ENCODE data around the gene TAS2R9.
"Not testable (repeated sequence)": the region's sequence is repeated elsewhere in the genome, so short reads cannot be mapped to it uniquely, and the experiment has no call there.

Gene TAS2R9, protein sequence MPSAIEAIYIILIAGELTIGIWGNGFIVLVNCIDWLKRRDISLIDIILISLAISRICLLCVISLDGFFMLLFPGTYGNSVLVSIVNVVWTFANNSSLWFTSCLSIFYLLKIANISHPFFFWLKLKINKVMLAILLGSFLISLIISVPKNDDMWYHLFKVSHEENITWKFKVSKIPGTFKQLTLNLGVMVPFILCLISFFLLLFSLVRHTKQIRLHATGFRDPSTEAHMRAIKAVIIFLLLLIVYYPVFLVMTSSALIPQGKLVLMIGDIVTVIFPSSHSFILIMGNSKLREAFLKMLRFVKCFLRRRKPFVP

DNA sequence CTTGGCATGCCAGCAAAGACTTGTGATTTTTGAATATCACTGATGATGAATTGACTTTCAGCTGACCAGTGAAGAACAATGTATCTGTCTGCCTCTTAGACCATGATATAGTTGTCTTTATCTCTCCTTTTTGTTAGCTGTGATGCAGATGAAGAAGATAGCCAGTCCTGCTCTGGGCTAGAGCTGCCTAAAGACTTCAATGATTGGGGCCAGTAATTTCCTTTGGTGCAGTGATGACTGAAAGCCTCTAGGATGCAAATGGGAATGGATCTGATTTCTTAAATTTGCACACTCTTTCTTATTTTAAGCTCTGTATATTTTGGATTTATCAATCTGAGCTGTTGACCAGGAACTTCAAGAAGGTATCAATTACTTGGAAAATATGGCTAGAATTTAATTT is at the start of gene TAS2R9:
TAS2R9 (minus strand) TSS at position 101 of the 400 bp plus-strand sequence; CDS start at position 8, 93 bp downstream.
- no peak for DNase-seq

DNA sequence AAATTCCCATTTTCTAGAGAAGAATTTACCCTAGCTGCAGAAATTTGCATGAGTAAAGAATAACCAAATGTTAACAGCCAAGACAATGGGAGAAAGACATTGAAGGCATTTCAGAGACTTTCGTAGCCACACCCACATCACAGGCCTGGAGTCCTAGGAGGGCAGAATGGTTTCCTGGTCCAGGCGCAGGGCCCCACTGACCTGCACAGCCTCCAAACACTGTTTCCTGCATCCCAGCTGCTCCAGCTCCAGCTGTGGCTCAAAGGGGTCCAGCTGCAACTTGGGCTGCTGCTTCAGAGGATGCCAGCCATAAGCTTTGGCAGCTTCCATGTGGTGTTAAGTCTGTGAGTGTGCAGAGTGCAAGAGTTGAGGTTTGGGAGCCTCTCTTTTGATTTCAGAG is 45.8 kb upstream of the TAS2R9 start:
- DNase-seq: no peak

DNA sequence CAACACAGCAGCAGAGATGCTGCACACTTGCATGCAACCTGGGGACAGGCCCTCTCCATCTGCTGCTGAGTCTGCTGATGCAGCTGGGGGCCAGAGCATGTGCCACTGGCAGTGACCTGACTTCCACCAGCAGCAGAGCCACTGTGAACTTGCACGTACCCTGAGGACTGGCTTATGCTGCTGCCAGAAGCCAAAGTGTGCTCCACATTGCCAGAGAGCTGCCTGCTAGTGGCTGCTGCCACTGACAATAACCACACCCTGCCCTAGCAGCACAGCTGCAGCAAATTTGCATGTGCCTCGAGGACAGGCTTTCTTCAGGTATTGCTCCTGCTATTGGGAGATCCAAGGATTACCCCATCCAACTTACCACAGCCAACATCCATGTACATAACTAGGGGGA is 43.8 kb upstream of the TAS2R9 start:
- DNase-seq: no peak

DNA sequence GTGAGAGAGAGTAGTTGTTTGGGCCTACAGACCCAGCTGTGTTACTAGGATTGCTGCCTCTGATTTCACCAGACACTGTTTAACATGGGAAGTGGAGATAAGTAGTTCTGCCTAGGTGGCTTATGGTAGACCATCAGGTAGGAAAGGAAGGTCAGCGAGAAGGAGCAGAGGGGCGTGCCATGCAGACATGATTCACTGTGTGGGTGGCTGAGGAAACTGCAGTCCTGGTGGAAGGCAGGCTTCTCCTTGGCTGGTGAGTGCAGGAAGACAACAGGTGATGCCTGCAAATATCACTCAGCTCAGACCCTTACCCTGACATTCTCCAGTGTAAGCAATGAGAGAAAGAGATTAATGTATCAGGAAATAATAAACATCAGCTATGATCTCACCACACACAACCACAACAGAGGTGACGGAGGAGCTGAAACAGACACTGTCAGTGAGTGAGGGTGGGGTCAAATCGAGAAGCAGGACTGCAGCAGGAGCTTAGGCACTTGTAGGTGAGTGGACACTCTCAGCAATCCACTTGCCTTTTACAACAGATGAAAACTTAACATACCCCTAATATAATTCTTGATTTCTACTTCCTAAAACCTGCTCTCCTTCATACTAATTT is 41.4 kb upstream of the TAS2R9 start:
- no peak for DNase-seq

DNA sequence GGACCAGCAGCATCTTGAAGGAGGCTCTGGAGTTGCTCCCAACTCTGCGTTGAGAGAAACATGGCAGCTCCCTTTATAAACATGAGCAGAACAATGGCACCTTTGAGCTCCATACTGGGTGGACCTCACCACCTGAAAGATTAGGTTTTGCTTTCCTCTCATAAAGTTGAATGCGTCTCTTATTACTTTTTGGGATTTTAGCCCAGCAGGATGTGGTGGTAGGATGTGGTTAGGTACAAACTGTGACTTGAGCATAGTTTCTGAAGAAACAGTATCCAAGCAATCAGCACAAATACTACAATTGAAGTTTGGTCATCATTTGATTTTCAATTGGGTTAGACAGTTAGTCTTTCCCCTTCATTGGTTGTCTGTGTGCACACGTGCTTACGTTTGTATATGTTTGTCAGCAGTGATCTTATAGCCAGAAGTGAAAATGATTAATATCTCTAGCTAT is 39.5 kb upstream of the TAS2R9 start, which contains the start of gene PRR4:
PRR4 (minus strand) TSS at position 51 of the 454 bp plus-strand sequence; CDS start at position 13, 38 bp downstream.
- peak; percentile 24 for DNase-seq

DNA sequence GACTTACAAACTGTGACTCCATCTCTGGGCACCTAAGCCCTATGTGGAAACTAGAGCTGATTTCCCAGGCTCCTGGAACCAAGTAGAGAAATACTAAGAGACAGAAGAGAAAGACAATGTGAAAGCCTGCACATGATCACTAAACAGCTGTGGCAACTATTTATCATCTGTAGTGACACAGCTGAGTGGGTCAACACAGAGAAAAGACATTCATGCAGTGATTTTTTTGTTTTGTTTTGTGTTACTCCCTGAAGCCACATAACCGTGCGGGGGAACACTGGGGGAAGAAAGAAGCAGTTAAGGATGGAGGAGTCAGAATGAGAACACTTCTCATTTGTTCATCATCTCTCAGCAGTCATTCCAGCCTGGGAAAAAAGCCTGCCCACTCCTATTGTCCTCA is 37.8 kb upstream of the TAS2R9 start:
- DNase-seq: no peak

DNA sequence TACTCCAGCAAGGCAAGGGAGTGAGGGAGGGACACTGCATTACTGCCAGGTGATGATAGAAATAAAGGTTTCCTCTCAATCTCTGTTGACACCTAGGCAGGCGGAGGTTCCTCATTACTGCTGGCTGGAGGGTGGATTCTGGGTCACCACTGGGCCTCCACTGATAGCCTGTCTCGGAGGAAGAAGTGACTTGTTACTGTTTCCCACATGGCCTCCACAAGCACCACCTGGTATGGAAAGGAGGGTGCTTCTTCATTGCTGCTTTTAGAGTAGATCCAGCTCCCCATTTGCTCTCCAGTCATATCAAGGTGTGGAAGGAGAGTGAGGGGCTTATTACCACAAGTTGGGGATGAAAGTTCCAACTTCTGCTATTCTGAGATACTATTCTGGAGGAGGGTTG is 32.9 kb upstream of the TAS2R9 start:
- no peak for DNase-seq

DNA sequence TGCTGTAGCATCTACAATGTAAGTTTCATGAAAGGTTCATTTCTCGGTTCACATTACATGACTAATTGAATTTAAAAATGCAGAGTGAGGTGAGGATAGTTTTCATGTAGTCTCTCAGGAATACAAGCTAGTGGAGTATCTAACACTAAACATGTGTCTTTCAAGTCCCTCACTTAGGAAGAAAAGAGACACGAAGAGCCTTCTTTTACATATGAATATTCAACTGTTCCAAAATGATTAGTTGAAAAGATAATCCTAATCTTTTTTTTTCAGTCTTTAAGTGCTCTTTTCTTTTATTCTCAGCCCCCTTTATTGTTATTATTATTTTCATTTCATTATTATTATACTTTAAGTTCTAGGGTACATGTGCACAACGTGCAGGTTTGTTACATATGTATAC is 28.5 kb upstream of the TAS2R9 start:
- no peak for DNase-seq

DNA sequence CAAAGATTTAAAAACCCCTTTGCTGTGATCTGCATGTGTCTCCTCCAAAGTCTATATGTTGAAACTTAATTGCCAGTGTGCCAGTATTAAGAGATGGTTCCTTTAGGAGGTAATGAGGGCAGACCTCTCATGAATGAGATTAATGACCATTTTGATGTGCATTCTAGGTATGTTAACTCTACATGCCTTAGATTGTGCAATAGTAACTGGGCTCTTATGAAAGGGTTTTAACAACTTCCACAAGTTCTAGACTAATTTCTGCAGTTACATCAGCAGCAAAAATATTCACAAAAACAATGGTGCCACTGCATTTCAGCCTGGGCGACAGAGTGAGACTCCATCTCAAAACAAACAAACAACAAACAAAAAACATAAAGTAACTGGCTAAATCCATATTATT is 20.0 kb upstream of the TAS2R9 start:
- DNase-seq: no peak

DNA sequence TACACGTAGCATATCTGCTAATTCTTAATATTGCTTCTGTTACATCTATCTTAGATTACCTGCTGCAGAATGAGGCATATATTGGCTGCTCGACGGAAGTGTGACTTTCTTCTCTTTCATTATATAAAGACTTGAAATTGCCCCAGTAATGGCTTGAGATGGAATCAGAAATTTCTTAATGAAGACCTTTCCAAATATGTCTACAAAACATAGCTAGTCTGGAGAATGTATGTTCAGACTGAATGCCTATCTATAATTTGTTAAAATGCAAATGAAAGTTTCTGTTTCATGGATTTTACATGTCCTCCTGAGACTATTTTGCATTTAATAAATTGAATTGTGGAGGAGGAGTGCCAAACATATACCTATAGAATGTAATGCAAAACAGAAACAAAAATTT is 16.3 kb upstream of the TAS2R9 start, which contains the start of gene TAS2R10:
TAS2R10 (minus strand) TSS at position 101 of the 400 bp plus-strand sequence; CDS start at position 12, 89 bp downstream.
- DNase-seq: no peak

DNA sequence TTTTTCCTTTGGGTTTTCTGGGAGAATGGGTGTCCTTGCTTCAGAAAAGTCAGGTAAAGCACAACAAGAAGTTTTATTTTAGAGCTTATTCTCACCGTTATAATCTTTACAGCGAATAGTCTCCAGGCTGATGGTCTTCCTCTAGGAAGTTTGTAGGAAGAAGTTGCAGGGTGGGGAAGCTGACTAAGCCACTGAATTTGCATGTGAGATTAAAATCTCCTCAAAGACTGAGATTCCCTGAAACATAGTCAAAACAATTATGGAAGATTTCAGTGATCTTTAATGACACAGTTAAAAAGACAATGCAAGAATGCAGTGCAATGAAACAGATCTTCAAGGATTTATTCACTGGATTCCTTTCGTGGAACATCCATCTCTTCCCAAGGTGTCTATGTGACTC is 15.0 kb upstream of the TAS2R9 start:
- no peak for DNase-seq

DNA sequence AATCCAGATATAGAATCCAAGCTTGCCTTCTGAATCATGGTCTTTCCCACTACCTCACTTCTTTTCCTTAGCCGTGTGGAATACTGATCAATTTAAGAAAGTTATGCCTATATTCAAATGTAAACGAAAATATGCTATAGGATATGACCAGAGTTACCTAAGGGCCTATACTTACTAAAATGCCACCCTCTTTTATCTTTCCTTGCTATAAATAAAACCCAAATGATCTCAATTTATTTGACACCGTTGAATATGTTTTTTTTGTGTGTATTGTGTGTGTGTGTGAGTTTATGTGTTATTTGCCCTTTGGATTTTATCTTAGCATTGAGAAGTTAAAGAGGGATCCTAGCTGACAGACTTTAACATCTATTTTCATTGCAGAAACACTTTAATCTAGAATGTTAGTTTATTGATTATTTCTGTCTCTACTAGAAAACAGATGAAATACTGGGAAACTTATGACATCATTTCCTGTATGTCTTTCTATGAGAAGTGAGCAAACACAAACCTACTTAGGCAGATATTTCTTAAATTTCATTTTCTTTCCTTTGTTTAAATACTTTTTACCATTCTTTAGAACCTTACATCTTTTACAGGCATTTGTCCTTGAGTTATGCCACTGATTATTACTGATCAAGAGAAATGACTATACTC is 2.0 kb upstream of the TAS2R9 start:
- DNase-seq: no peak

DNA sequence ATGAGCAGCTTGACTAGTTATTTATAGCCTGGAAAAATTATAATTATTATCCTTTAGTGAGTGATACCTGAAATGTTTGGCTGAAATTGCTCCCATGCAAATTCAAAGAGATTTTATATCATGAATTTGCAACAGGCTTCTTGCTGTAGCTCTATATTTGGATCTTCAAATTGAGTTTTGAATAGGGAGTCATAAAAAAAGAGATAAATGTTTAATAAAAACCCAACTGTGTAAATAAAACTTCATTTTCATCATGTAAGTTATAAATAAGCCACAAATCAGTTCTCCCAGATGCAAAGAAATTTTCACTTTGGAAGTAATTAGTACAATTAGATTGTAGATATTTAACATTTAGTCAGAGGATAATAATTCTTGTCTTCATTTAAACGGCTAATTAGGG is 2.8 kb downstream of the TAS2R9 start, which contains the start of gene TAS2R8:
TAS2R8 (minus strand) TSS at position 101 of the 400 bp plus-strand sequence. CDS start 306 bp downstream, outside the sequence.
- no peak for DNase-seq

DNA sequence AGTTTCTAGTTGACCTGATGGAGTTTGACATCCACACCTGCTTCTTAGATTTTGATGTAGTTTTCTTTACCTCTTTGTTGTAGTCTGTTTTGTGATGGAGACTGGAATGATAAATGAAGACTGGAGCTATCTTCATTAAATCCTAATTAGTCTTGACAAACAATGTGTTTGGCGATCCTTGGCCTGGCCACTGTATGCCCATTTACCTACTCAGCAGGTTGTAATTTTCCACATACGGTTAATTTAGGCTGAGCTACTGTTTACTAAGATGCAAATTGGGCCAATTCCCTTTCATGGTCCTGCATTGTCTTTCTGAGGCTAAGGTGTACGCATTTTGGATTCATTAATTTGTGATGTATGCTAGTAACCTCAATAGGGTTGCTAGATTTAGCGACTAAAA is 7.4 kb downstream of the TAS2R9 start, which contains the start of gene TAS2R7:
TAS2R7 (minus strand) TSS at position 41 of the 400 bp plus-strand sequence. CDS start 57 bp downstream, outside the sequence.
- DNase-seq: no peak

DNA sequence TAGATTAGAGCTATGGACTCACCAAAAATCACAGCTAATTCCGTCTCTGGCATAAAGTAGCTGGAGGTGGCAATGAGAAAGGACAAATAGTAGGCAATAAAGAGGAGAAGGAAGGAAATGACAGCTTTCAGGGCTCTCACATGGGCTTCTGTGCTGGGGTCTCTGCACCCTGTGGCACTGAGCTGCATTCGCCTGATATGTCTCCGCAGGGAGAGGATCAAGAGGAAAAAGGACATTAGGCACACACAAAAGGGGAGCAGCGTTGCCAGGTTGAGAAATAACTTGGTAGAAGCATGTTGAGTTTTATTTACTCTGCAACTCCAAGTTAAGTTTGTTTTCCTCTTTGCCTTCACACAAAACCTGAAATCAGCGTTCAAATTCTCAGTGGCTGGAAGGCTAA is 8.2 kb downstream of the TAS2R9 start:
- DNase-seq: no peak

DNA sequence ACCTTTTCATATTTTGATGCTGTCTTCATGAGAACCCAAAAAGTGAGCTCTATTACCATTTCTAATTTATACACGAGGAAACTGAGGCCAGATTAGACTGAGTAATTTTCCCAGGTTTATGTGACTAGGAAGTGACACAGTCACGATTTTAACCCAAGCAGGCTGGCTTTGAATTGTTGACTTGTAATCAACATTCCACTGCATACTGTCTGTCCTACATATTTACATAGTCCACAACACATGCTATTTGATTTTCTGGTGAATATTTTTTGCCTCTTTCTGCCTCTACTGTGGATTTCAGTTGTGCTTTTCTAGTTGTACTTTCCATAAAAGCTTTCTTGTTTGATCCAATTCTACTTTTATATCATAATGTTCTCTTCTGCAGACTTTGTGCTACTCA is 15.7 kb downstream of the TAS2R9 start:
- no peak for DNase-seq

DNA sequence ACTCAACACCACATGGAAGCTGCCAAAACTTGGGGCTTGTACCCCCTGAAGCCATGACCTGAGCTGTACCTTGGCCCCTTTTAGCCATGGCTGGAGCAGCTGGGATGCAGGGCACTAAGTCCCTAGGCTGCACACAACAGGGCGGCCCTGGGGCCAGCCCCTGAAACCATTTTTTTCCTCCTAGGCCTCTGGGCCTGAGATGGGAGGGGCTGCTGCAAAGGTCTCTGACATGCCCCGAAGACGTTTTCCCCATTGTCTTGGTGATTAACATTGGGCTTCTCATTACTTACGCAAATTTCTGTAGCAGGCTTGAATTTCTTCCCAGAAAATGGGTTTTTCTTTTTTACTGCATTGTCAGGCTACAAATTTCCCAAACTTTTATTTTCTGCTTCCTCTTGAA is 18.2 kb downstream of the TAS2R9 start:
- not testable (repeated sequence) for DNase-seq

DNA sequence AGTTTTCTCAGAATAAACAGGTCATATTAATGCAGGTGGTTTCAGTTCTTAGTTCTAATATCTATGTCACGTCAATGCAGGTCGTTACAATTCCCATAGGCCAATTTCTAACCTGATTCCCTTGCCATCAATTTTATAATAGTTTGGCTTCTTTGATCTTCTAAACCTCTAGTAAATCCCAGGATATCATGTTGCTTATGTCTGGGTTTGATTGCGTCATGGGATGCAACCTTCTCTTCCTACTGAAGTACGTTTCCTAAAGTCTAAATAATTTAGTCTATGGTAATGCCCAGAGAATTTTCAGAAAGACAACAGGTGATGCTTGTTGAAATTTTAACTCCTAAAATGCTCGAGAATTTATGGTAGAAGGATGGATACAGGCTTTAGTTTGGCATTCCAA is 26.7 kb downstream of the TAS2R9 start:
- no peak for DNase-seq

DNA sequence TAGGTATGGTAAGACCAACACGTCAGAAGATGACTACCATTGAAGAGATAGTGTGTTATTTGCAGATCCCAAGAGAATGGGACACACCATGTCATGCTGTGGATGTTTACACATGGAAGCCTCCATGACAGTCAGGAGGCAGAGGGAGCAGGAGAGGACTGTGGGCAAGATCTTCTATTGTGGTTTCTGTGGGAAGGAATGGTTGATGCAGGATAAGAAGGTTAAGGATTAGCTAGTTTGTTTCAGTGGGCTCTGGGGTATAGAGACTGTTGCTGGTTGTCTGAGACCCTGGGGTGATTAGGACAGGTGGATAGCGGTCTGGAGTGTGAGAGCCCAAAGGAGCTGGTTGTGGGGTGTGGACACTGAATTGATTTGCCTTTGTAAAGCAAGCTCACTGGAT is 30.9 kb downstream of the TAS2R9 start:
- DNase-seq: no peak

DNA sequence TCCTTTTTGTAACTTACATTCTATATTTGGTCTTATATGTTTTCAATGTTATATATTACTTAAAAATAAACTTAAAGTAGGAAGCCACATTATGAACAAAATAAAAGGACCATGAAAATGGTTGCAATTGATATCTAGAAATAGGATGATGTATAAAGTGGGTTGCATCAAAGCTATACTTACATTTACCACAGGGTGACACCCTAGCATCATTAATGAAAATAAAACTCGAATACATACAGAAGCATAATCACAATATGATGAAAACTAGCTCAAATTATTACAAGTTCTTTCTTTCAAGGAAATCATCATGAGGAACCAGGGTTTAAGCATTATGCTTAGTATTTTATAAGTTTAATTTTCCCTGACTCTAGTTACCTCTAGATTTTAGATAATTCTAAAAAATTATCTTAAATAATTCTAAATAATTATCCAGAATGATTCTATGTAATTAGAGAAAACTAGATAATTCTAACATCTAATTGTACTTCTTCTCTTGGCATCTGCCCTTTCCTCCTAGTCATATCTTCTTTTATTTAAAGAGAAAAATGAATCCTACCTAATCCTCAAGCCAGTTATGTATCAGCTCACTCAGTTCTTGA is 38.7 kb downstream of the TAS2R9 start:
- DNase-seq: peak; percentile 10

DNA sequence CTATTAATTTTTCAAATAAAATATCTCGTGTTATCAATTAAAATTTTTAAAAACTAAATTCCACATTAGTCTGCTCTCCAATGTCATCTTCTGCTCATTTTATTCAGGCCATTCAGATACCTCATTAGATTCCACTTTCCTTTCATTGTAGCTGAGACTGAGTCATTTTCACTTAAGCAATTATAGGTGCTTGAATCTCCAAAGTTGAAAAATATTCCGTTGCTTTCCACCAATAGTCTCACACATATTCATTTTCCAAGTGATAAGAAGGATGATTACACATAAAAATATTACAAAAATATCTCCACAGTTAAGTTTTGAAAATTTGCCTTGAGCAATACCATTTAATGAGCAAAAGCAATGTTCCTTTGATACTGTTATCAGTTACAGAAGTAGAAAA is 50.3 kb downstream of the TAS2R9 start:
- no peak for DNase-seq

All from activated CD4-positive, alpha-beta T cell treated with anti-CD3 and anti-CD28 coated beads, Interleukin-10, Interleukin-2, amounts not matched to agents 100 ng/mL and 50 ng/mL, durations not matched to agents 16 hours and 8 hours (primary cell).